G401 (cell line): ENCODE results near the gene COA3. TPM values are rescaled to one million over a fixed set of nuclear protein-coding genes. Genes with fewer than 3 reads are reported as not detected.
"Not testable (repeated sequence)": the region's sequence is repeated elsewhere in the genome, so short reads cannot be mapped to it uniquely, and the experiment has no call there.

Experiments used
- DNase-seq: peaks from one replicate; pipeline ENCODE4 v3.0.0-alpha.2; 2015; ENCODE audit warnings: low spot score
- in situ Hi-C: cut with HindIII; loops from 2 replicates; pipeline ENCODE4 v1.10.0; 2016; ENCODE audit warnings: low sequenced_read_pairs, mixed read lengths
- total RNA-seq: library from RNA; depleted of rRNA; stranded (reverse); fragments of >200 nt; shearing (Covaris generic); gene quantifications from 2 replicates; pipeline ENCODE4 v1.2.3, GENCODE V29; 2014

COA3 gene
- total RNA-seq, 1 experiment from 2014 or later = 53.7 TPM

DNA sequence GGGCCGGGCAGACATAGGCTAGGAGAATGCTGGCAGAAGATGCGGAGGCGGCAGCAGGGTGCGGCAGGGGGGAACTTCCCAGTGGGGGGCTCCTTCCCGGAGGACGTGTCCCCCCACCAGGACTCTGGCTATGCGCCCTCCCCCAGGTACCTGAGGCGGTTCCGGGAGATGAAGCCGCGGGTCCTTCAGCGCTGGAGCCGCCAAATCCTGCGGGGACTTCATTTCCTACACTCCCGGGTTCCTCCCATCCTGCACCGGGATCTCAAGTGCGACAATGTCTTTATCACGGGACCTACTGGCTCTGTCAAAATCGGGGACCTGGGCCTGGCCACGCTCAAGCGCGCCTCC is 14.7 kb downstream of the COA3 start:
- in situ Hi-C loops = no loop called here
- no peak for DNase-seq

DNA sequence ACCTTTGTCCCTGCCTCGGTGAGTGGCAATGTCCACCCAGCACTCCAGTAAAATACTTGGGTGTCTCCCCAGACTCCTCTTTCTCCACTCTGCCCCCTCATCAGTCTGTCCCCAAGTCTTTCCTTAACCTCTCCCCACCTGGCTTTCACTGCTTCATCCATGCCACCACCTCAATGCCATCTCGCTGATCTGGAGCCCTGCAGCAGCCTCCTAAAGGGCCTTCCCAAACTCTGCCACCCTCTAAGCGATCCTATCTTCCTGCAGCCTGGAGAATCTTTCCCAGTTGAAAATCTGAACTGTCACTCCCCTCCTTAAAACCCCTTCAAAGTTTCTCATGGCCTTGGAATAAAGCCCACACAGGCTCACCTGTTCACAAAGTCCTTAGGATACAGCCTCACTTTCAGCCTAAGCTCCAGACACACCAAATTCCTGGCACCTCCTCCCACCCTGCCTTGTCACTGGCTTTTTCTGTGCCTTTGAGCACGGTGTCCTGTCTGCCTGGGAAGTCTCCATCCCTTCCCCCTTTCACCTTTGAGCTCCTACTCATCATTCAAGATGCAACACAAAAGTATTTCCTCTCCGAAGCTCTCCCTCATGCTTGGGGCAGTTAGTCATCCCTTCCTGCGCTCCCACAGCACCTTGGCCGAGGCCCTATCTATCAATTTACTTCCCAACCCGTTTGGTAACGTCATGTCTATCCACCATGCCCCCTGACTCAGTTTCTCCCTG is 15.3 kb downstream of the COA3 start:
- DNase-seq = no peak
- in situ Hi-C loops = no loop called here

DNA sequence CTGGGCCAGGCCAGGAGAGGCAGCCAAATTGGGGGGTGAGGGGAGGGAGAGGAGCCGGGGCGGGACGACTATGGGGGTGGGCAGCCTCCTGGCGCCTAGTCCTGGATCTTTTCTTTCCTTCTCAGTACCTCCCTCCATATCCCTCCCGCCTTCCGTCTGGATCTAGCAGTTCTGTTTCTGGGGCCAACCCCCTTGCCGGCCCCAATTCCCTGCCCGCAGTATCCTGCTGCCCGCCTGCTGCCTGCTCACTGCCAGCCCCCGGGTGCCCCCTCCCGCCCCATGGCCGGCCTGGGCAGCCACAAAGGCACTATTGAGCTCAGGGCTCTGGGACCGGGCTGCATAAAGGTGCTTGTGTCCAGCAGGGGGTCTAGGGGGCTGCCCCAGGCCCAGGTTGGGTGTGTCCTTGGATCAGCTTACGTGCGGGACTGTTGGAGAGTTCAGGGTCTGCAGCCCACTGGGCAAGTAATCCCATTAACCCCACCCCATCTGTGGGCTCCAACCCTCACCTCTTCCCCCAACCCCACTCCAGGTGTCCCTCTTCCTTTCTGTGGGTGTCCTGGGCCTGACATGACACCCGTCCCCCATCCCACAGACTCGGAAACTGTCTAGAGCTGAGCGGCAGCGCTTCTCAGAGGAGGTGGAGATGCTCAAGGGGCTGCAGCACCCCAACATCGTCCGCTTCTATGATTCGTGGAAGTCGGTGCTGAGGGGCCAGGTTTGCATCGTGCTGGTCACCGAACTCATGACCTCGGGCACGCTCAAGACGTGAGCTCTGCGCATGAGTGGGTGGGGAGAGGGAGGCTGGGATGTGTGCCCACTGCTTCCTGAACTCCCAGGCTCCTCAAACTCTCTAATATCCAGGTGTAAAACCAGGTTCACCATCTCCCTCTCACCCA is 16.1 kb downstream of the COA3 start:
- in situ Hi-C loops = no loop called here
- no peak for DNase-seq

DNA sequence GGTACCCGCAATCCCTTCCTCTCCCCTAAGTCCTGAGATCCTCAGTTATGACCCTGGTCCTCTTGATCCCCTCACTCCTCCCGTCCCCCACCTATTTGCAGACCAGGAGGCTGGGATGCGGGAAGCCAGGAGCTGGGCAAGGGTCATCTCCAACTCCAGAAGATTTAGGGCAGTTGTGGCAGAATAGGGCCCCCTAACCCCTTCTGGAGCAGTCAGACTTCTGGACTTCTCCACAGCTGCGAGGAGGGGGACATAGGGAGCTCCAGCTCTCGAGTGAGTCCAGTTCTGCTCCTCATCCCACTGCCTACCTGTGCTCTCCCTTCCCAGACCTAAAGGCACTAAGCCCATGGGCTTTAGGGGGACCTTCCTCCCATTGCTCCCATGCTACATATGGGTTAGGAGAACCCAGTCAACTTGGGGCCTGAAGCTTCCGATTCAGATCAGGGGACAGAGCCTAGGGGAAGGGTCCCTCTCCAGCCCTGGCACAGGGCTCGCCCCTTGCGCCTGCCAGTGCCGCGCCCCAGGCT is 16.8 kb downstream of the COA3 start:
- DNase-seq = no peak
- in situ Hi-C loops = no loop called here

DNA sequence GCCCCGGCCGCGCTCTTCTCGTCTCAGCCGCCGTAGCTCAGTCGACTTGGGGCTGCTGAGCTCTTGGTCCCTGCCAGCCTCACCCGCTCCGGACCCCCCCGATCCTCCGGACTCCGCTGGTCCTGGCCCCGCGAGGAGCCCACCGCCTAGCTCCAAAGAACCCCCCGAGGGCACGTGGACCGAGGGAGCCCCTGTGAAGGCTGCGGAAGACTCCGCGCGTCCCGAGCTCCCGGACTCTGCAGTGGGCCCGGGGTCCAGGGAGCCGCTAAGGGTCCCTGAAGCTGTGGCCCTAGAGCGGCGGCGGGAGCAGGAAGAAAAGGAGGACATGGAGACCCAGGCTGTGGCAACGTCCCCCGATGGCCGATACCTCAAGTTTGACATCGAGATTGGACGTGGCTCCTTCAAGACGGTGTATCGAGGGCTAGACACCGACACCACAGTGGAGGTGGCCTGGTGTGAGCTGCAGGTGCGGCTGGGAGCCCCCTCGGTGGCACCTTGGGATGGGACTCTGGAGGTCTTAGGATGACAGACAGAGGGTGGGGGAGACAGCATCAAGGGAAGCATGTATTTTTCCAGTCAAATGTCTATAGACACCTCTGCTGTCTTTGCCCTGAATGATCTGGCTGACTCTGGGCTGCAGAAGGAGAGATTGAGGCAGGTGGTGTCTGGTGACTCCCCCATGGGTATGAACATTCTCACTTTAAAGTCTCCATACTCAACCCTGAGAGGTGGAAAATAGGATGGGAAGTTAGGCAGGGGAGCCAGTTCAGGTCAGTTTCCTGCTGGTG is 17.5 kb downstream of the COA3 start:
- in situ Hi-C loops = no loop called here
- DNase-seq = no peak

DNA sequence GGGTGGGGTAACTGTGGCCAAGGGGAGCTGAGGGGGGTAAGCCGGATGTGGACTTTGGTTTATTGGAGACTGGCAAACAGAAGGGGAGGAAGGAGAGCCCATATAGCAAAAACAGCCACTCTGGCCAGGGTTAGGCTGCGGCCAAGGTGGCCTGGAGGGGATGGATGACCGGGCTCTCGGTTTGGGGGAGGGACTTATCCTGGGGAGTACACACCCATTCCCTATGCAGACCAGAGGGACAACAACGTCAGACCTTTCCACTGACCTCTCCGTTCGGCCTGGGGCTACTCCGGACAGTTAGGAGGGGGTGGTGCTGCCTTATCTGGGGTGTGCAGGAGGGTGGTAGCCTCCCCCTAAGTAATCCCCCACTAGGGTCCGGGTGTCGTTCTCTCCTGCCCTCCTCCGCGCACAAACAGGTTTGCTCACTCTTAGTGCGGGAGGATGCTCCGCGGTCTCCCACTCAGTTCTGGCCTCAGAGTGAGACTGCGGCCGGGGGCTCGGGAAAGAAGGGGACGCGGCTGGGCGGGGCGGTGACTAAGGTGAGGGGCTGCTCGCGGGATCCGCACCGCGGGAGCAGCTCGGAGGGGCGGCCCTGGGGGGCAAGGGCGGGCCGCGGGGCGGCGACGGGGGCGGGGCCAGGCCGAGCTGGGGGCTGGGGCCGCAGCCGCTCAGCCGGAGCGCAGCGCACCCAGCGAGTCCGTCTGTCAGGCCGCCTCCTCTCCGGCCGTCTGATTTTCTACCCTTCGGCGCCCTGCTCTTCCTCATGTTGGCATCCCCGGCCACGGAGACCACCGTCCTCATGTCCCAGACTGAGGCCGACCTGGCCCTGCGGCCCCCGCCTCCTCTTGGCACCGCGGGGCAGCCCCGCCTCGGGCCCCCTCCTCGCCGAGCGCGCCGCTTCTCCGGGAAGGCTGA is 18.3 kb downstream of the COA3 start, which contains the start of gene WNK4:
TSS of gene WNK4 (plus strand) at position 675 of the 915 bp plus-strand sequence. CDS start at position 764, 89 bp downstream.
- in situ Hi-C loops = no loop called here

DNA sequence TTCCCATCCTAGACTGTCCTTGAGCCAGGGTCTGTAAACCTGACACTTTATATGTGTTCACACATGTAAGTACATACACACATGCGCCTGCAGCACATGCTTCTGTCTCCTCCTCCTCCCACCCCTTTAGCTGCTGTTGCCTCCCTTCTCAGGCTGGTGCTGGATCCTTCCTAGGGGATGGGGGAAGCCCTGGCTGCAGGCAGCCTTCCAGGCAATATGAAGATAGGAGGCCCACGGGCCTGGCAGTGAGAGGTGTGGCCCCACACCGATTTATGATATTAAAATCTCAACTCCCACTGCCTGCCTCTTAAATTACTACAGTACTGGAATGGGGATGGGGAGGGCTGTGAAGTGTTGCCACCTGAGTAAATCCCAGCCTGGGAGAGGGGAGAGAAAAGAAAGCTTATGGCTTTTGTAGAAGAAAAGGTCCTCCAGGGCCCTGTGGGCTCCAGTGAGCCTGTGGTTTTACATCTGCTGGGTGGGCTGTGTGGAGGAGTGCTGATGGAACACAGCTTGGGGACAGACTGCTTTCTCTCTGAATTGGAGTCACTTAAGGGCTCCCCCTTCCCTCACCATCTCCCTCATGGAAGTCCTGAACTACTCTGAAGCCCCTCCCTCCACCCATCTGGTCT is 19.1 kb downstream of the COA3 start:
- DNase-seq = no peak
- in situ Hi-C loops = no loop called here

More for the DNA sequence above, 18.3 kb downstream of the COA3 start, which contains the start of gene WNK4:
- DNase-seq = no peak

DNA sequence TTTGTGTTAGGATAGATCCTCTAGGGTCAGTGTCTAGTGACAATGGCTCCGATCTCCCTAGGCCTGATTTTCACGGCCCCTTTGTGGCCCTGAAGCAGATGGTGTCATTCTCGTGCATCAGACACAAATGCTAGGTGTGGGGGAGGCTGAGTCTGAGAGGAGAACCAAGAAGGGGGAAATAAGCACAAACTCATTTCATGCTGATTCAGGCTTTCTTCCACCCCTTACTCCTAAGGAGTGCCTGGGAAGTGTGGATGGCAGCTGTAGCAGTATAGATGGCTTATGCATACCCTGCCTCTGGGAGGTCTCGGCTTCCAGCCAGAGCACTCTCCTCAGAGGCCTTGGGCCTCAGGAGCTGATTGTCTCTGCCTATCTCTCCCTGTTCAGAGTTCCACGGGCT is 19.9 kb downstream of the COA3 start:
- in situ Hi-C loops = no loop called here
- no peak for DNase-seq

DNA sequence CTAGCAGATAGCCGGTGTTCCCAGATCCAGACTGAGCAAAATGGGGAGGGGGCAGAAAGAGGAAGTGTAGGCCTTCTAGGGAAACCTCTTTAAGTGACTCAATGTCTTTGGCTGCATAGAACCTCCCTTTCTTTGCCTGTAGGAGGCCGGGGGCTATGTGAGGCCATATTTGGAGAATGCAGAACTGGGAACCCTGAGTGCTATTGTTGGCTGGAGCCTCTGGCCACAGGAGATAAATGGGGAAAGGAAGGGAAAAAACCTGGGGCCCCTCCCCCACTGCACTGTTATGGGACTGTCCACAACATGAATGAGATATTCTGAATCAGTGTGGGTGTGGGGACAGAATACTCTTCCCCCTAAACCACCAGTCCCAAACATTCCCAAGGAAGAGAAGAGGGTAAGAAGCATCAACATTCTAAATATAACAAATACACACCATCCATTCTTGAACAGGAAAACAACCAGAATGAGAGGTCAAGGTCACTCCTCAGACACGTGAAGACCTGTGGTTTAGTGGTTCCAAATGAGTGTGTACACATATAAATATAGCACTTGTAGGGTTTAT is 22.9 kb downstream of the COA3 start:
- in situ Hi-C loops = no loop called here
- no peak for DNase-seq

DNA sequence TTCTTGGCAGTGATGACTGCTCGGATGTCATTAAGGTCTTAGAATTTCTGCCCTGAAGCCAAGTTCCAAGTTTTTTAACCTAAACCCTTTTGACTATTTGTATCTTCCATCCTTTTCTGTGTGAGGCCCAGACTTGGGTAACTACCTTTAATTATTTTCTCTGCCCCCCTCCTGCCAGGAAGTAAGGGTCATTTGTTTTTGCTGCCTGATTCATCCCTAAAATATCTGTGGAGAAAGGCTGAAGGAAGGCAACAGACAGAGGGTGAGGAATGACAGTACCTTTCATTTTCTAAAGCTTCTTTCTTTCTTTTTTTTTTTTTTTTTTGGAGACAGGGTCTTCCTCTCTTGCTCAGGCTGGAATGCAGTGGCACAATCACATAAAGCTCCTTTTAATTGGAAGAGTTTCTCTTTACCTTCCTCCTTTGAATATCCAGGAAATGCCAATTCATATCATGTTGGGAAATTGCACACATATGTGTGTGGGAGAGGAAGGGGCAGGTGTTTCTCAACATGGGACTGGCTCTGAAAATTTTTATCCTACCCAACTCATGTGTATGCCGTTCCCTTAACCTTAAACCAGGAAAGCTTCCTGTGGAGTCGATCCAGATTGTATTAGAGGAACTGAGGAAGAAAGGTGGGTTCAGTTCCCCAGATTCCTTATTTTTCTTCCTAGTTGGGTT is 24.3 kb downstream of the COA3 start:
- DNase-seq = no peak
- in situ Hi-C loops = no loop called here

DNA sequence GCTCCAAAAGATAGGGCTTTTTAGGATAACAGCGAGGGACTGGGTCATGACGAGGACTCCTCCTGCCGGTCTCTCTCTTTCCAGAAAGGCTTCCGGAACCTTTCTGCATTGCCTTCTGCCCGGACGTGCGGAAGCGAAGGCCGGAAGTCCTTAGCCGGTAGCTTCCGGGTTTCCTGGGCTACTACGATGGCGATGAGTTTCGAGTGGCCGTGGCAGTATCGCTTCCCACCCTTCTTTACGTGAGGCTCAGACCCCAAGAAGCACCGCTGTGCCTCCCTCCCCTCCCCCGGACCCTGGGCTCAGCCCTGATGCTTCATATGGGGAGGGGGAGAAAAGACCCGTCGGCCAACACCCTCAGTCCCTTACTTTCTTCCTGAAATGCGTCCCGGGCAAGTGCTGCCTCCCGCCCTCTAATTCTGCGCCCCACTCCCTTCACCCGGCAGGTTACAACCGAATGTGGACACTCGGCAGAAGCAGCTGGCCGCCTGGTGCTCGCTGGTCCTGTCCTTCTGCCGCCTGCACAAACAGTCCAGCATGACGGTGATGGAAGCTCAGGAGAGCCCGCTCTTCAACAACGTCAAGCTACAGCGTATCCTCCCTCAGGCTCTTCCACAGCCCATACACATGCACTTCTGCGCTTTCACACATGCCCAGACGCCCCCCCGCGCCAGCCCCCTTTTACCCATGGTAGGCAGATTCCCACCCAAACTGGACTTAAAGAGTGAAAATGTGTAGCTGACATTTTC is 25.0 kb downstream of the COA3 start, which contains the start of gene VPS25:
TSS of gene VPS25 (plus strand) at position 160 of the 746 bp plus-strand sequence. CDS start at position 187, 27 bp downstream.
- in situ Hi-C loops = no loop called here
- peak; percentile 89 for DNase-seq

DNA sequence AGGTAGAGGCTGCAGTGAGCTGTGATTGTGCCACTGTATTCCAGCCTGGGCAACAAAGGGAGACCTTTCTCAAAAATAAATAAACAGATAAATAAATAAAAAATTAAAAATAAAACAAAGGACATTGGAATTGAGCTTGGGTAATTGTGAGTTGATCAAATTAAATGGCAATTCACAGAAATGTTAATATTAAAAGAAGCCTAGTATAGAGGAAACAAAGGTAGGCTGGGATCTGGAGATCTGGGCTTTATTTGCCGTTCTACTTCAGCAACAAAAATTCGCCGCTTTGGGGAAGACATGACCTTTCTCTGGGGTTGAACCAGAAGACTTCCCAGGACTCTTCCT is 25.6 kb downstream of the COA3 start:
- DNase-seq = no peak

DNA sequence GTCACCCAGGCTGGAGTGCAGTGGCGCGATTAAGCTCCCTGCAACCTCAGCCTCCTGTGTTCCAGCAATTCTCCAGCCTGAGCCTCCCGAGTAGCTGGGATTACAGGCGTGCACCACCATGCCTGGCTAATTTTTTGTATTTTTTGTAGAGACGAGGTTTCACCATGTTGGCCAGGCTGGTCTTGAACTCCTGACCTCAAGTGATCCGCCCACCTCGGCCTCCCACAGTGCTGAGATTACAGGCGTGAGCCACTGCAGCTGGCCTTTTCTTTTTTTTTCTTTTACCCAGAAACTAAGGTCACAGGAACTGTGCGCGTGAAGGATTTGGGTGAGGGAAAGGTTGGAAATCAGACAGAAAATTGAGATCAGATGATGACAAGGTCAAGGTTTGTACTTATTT is 28.5 kb downstream of the COA3 start:
- DNase-seq, in situ Hi-C loops: not testable (repeated sequence)

More for the DNA sequence above, 25.6 kb downstream of the COA3 start:
- in situ Hi-C loops = no loop called here

DNA sequence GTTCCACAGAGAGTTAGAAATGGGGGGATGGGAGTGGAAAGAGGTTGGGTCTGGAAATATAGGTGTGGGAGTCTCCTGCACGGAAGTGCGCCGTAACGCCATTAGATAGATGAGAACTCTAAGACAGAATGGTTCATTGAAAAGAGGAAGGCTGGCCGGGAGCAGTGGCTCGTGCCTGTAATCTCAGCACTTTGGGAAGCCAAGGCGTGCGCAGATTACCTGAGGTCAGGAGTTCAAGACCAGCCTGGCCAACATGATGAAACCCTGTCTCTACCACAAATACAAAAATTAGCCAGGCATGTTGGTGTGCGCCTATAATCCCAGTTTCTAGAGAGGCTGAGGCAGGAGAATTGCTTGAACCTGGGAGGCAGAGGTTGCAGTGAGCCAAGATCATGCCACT is 30.5 kb downstream of the COA3 start:
- in situ Hi-C loops, DNase-seq: not testable (repeated sequence)

DNA sequence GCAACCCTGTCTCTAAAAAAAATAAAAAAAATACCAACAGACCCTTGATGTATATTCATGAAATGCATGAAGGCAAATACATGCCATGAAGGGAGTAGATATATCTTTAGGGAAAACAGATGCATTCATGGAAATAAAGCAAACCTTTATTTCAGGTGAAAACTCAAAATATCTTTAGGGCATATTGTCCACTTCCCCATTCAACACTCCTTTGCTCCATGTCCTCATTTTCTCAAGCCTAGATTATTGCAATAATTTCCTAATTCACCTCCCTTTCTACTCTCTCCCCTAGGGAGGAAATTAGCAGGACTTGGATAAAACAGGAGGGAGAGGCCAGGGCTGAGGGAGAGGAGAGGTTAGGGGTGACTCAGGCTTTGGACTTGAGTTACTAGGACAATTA is 31.0 kb downstream of the COA3 start:
- in situ Hi-C loops = no loop called here
- DNase-seq = no peak

DNA sequence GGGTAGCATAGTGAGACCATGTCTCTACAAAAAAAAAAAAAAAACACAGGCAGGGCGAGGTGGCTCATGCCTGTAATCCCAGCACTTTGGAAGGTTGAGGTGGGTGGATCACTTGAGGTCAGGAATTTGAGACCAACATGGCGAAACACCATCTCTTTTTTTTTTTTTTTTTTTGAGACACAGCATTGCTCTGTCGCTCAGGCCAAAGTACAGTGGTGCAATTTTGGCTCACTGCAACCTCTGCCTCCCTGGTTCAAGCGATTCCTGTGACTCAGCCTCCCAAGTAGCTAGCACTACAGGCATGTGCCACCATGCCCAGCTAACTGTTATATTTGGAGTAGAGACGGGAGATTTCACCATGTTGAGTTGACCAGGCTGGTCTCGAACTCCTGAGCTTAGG is 32.4 kb downstream of the COA3 start:
- no peak for DNase-seq
- in situ Hi-C loops = no loop called here
